ENCODE data around the gene HIGD2A. TPM values are rescaled to one million over a fixed set of nuclear protein-coding genes. Genes with fewer than 3 reads are reported as not detected.

The HIGD2A gene, protein sequence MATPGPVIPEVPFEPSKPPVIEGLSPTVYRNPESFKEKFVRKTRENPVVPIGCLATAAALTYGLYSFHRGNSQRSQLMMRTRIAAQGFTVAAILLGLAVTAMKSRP
- total RNA-seq (2021; fragmentation: NEBNext Ultra II Directional; extraction: Animal tissue kit (Norgen Biotek cat#: 25700)), result 100 to 1,000 TPM in 4 of 6 experiments, 10 to 100 TPM in 2; 90.4 to 109 (median 105) TPM
- long read RNA-seq, transcript HIGD2A-201 (2 exons, 668 nt), result major isoform, 95 of 97 reads
- long read RNA-seq, partial matches to known transcripts, result 2 of 97 reads
- long read RNA-seq, other reads (novel, unspliced or antisense), result 0 of 97 reads

DNA sequence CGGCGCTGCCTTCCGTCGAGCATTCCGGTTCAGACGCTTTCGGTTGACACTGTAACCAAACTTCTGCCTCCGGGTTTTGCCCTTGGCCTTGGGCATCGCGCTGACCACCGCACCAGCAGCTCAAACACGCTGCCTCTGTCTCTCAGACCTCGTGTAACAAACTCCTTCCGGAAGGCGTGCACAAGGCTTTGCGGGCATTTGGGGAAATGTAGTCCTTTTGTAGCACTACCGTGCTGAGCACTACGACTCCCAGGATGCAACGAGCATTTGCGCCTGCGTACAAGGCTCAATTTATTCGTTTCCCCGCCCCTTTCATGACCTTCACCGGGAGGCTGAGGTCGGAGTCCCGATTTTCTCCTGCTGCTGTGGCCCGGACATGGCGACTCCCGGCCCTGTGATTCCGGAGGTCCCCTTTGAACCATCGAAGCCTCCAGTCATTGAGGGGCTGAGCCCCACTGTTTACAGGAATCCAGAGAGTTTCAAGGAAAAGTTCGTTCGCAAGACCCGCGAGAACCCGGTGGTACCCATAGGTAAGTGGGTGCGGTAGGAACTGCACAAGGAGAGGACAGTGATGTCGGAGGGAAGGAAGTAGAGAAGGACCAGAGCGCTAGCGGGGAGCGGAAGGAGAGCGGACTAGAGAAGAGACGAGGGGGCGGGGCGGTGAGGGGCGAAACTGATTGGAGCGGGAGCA, at the start of gene HIGD2A, which contains the start of gene NOP16:
HIGD2A (plus strand) TSS at position 308 of the 691 bp plus-strand sequence; CDS start at position 377, 69 bp downstream.
NOP16 (minus strand) TSS at position 155 of the 691 bp plus-strand sequence; CDS start at position 96, 59 bp downstream.
- H3K27me3 Mint-ChIP-seq (ENCODE audit: insufficient read depth), result peaks cover 5% of the 10 kb centered on the region
- no peaks in the 10 kb centered on the region for H3K9me3 Mint-ChIP-seq
- peak within 1 kb of the TSS; percentile 97 for H3K4me3 Mint-ChIP-seq
- DNase-seq, result peak; percentile 97
- TF ChIP-seq, protein P1, sequence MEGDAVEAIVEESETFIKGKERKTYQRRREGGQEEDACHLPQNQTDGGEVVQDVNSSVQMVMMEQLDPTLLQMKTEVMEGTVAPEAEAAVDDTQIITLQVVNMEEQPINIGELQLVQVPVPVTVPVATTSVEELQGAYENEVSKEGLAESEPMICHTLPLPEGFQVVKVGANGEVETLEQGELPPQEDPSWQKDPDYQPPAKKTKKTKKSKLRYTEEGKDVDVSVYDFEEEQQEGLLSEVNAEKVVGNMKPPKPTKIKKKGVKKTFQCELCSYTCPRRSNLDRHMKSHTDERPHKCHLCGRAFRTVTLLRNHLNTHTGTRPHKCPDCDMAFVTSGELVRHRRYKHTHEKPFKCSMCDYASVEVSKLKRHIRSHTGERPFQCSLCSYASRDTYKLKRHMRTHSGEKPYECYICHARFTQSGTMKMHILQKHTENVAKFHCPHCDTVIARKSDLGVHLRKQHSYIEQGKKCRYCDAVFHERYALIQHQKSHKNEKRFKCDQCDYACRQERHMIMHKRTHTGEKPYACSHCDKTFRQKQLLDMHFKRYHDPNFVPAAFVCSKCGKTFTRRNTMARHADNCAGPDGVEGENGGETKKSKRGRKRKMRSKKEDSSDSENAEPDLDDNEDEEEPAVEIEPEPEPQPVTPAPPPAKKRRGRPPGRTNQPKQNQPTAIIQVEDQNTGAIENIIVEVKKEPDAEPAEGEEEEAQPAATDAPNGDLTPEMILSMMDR (IDR thresholded peaks at IDR 0.05), result no peak
- peaks cover 46% of the 10 kb centered on the region for H3K36me3 Mint-ChIP-seq (ENCODE audit: low read depth)
- H3K27ac Mint-ChIP-seq, result peak within 1 kb of the TSS; percentile 98
- H3K4me1 Mint-ChIP-seq (ENCODE audit: low read depth), result peaks cover 29% of the 10 kb centered on the region

DNA sequence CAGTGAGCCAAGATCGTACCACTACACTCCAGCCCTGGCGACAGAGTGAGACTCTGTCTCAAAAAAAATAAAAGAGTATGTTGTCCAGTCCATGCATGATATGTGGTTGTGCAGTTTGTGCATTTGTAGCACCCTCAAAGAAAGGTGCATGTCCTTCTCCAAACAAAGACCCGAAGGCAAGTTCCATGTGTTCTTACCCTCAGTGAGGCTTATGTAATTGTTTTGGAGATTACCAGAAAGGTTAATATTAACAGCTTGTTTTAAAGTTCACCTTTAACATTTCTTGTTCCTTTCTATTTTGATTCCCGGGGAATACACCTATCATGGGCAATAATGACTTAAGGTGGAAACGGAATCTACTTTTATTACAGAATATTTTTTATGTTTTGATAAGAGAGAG, 49.2 kb upstream of the HIGD2A start:
- Mint-ChIP-seq H3K9me3 (no peaks in the 10 kb centered on the region), H3K27ac (no peak overlapping the region), H3K36me3 (ENCODE audit: low read depth) (peaks cover 7% of the 10 kb centered on the region), H3K4me1 (ENCODE audit: low read depth) (no peaks in the 10 kb centered on the region), H3K4me3 (no peak overlapping the region), H3K27me3 (ENCODE audit: insufficient read depth) (peaks cover 2% of the 10 kb centered on the region)
- no peak for DNase-seq
- TF ChIP-seq, protein P1 (IDR thresholded peaks at IDR 0.05), result no peak

DNA sequence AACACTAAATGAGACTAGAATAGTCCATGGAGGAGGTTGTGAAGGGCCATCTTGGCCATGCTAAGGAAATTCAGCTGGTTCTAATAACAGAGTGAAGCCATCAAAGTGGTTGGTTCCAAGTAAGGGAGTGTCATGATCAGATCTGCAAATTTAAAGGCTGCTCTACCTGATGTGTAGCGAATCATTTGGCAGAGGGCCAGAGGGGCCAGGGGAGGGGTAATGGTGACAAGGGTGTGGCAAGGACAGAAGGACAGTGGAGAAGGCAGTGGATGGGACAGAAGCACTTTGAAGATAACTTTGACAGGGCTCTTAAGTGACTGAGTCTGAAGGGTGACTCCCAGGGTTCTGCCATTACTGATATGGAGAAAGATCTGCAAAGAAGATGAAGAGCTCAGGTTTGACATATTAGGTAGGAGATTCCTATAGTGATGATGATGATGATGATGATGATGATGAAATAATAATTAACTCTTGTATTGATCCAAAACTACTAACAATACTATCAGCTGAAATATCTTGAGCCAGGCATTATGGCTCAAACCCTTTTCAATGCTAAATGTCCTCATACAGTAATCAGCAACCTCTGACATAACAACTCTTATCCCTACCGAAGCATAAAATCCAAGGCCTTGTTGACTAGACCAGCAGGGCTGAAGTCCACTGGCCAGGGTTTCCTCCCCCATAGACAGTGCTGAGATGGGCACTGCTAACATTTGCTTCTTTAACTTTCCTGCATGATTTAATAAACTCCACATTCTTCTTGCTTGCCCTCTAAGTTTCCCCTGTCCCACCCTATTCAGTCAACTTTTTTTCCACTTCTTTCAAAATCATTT, 47.0 kb upstream of the HIGD2A start:
- peaks cover 2% of the 10 kb centered on the region for H3K27me3 Mint-ChIP-seq (ENCODE audit: insufficient read depth)
- TF ChIP-seq, protein P1 (IDR thresholded peaks at IDR 0.05), result no peak
- no peak overlapping the region for H3K27ac Mint-ChIP-seq
- H3K36me3 Mint-ChIP-seq (ENCODE audit: low read depth), result peaks cover 14% of the 10 kb centered on the region
- H3K4me1 Mint-ChIP-seq (ENCODE audit: low read depth), result no peaks in the 10 kb centered on the region
- no peak overlapping the region for H3K4me3 Mint-ChIP-seq
- no peaks in the 10 kb centered on the region for H3K9me3 Mint-ChIP-seq
- no peak for DNase-seq

DNA sequence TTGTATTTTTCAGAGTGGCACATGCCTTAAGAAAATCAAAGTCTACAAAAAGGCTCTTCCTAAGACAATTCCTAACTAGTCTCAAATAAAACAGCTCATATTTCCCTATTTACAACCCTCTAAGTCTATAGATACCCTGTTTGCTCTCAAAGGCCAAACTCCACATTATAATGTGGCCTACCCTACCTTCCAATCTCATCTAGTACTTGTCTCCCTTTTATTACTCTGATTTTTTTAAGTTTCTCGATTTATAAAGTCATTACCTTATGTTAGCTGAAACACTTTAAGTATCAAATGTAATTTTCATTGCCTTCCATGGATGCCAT, 46.4 kb upstream of the HIGD2A start:
- Mint-ChIP-seq H3K36me3 (ENCODE audit: low read depth) (peaks cover 11% of the 10 kb centered on the region), H3K4me3 (no peak overlapping the region), H3K4me1 (ENCODE audit: low read depth) (no peaks in the 10 kb centered on the region), H3K27ac (no peak overlapping the region), H3K27me3 (ENCODE audit: insufficient read depth) (peaks cover 2% of the 10 kb centered on the region), H3K9me3 (no peaks in the 10 kb centered on the region)
- TF ChIP-seq, protein P1 (IDR thresholded peaks at IDR 0.05), result no peak
- DNase-seq, result no peak

DNA sequence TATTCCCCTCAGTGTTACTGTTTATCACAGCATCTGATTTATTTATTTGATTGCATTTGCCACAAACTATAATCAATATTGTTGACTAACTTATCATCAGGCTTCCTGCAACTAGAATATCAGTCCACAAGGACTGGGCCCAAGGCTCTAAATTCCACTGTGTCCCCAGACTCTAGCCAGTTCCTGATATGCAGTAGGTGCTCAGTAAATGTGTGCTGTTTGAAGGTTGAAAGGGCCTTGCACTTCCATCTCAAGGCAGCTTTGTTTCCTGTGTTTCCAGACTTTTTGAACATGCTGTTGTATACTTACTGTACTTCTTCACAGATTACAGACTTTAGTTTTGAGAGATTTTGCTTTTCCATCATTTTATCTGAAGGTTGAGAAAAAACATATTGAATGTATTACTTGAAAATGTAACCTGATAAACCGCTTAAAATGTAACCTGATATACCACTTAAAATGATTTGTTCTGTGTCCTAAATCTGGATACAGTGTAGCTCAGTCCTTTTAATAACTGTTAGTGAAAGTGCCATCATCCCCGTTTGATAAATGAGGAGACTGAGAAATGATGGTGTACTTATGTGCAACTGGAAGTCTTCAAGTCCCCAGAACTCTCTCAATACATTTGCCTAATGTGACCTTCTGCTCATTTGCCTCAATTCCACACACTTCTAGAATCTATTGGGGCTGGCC, 45.6 kb upstream of the HIGD2A start:
- peaks cover 13% of the 10 kb centered on the region for H3K36me3 Mint-ChIP-seq (ENCODE audit: low read depth)
- TF ChIP-seq, protein P1 (IDR thresholded peaks at IDR 0.05), result no peak
- H3K27ac Mint-ChIP-seq, result no peak overlapping the region
- DNase-seq, result no peak
- H3K4me1 Mint-ChIP-seq (ENCODE audit: low read depth), result no peaks in the 10 kb centered on the region
- peaks cover 2% of the 10 kb centered on the region for H3K27me3 Mint-ChIP-seq (ENCODE audit: insufficient read depth)
- no peaks in the 10 kb centered on the region for H3K9me3 Mint-ChIP-seq
- no peak overlapping the region for H3K4me3 Mint-ChIP-seq
